HepG2 (cell line): ENCODE results near the gene TRIP4. TPM values are rescaled to one million over a fixed set of nuclear protein-coding genes. Genes with fewer than 3 reads are reported as not detected.

Source experiments
- ATM ChIP-seq: fragments of 450-650 bp; IDR thresholded peaks from 2 replicates; pipeline ENCODE4 v1.7.1; 2017; ENCODE audit warnings: mild to moderate bottlenecking, borderline replicate concordance
- GTF2F1 ChIP-seq: fragments of 150-350 bp; IDR thresholded peaks from 2 replicates; pipeline ENCODE4 v1.6.1; 2014; ENCODE audit warnings: low read length
- HES4 ChIP-seq: sonication (generic); formaldehyde crosslinking; IDR thresholded peaks from 2 replicates; pipeline ENCODE4 v1.9.0; 2021; ENCODE audit warnings: mild to moderate bottlenecking, missing genetic modification reagents, borderline replicate concordance
- NCOR1 ChIP-seq: fragments of 200-600 bp; sonication (generic); IDR thresholded peaks from 2 replicates; pipeline ENCODE4 v1.7.0; 2017; ENCODE audit warnings: antibody characterized with exemption, low read length, borderline replicate concordance
- RFXAP ChIP-seq: sonication (generic); formaldehyde crosslinking; IDR thresholded peaks from 2 replicates; pipeline ENCODE4 v1.4.0; 2020; ENCODE audit warnings: missing genetic modification reagents, borderline replicate concordance
- SATB2 ChIP-seq: sonication (generic); formaldehyde crosslinking; IDR thresholded peaks from 2 replicates; pipeline ENCODE4 v1.5.0; 2020; ENCODE audit warnings: missing genetic modification reagents
- SMYD3 ChIP-seq: sonication (generic); formaldehyde crosslinking; IDR thresholded peaks from 2 replicates; pipeline ENCODE4 v1.8.1; 2023; ENCODE audit warnings: mild to moderate bottlenecking, missing genetic modification reagents
- ZIK1 ChIP-seq: sonication (generic); formaldehyde crosslinking; IDR thresholded peaks from 2 replicates; pipeline ENCODE4 v1.5.0; 2020; ENCODE audit warnings: mild to moderate bottlenecking, low read depth, missing genetic modification reagents, borderline replicate concordance
- ZNF138 ChIP-seq: sonication (generic); formaldehyde crosslinking; IDR thresholded peaks from 2 replicates; pipeline ENCODE4 v1.5.0; 2020; ENCODE audit warnings: mild to moderate bottlenecking, low read depth, missing genetic modification reagents
- ZNF205 ChIP-seq: IDR thresholded peaks from 2 replicates; pipeline ENCODE4 v1.6.1; 2018; ENCODE audit warnings: missing biosample characterization, missing genetic modification reagents
- ZNF30 ChIP-seq: sonication (generic); formaldehyde crosslinking; IDR thresholded peaks from 2 replicates; pipeline ENCODE4 v1.5.0; 2020; ENCODE audit warnings: mild to moderate bottlenecking, missing genetic modification reagents
- ZNF44 ChIP-seq: sonication (generic); formaldehyde crosslinking; IDR thresholded peaks from 2 replicates; pipeline ENCODE4 v1.5.1; 2020; ENCODE audit warnings: mild to moderate bottlenecking, missing genetic modification reagents
- ZNF564 ChIP-seq: sonication (generic); formaldehyde crosslinking; IDR thresholded peaks from 2 replicates; pipeline ENCODE4 v1.8.1; 2023; ENCODE audit warnings: mild to moderate bottlenecking, missing genetic modification reagents
- ZNF616 ChIP-seq: sonication (generic); formaldehyde crosslinking; IDR thresholded peaks from 2 replicates; pipeline ENCODE4 v1.5.0; 2020; ENCODE audit warnings: low read depth, mild to moderate bottlenecking, missing genetic modification reagents
- ZNF652 ChIP-seq: IDR thresholded peaks from 2 replicates; pipeline ENCODE4 v1.6.1; 2016; ENCODE audit warnings: low read depth, borderline replicate concordance
- ZNF792 ChIP-seq: IDR thresholded peaks from 2 replicates; pipeline ENCODE4 v1.6.1; 2016
- polyA plus RNA-seq, 8 experiments: library from polyadenylated mRNA; depleted of rRNA in 3 of 8; stranded (reverse) in 7 of 8; unstranded in 1 of 8; fragments of >200 nt; fragmentation: Illumina TruSeq in 4 of 8; extraction: Trizol in 4 of 8; gene quantifications; 2 replicates each; pipeline versions ENCODE4 v1.2.1 to v1.2.3, GENCODE V29; 2011 to 2016; ENCODE audit warnings: low read depth in 4 of 8, missing spikeins in 1 of 8, mixed read lengths in 1 of 8; ENCODE audit not compliant: insufficient read depth in 1 of 8
- total RNA-seq, 5 experiments: library from RNA; depleted of rRNA; stranded (reverse); fragments of >200 nt; fragmentation: Illumina TruSeq; extraction: Trizol; gene quantifications; 2 replicates each; pipeline ENCODE4 v1.2.3, GENCODE V29; 2016; ENCODE audit warnings: low read depth in 1 of 5
- TF ChIP-seq, protein P1 (sequence below): sonication (generic); formaldehyde crosslinking; IDR thresholded peaks from 2 replicates; pipeline ENCODE4 v1.4.0; 2020; ENCODE audit warnings: mild to moderate bottlenecking, missing genetic modification reagents
- TF ChIP-seq, protein P2 (sequence below): sonication (generic); formaldehyde crosslinking; IDR thresholded peaks from 2 replicates; pipeline ENCODE4 v1.4.0; 2020; ENCODE audit warnings: mild to moderate bottlenecking, missing genetic modification reagents
- TF ChIP-seq, protein P3 (sequence below): sonication (generic); formaldehyde crosslinking; IDR thresholded peaks from 2 replicates; pipeline ENCODE4 v1.5.1; 2020; ENCODE audit warnings: missing genetic modification reagents, mild to moderate bottlenecking, borderline replicate concordance
- TF ChIP-seq, protein P4 (sequence below): sonication (generic); formaldehyde crosslinking; IDR thresholded peaks from 2 replicates; pipeline ENCODE4 v1.4.0; 2020; ENCODE audit warnings: low read depth, mild to moderate bottlenecking, missing genetic modification reagents
- TF ChIP-seq, protein P5 (sequence below): sonication (generic); formaldehyde crosslinking; IDR thresholded peaks from 2 replicates; pipeline ENCODE4 v1.4.0; 2020; ENCODE audit warnings: missing genetic modification reagents
- TF ChIP-seq, protein P6 (sequence below): sonication (generic); formaldehyde crosslinking; IDR thresholded peaks from 2 replicates; pipeline ENCODE4 v1.5.1; 2020; ENCODE audit warnings: missing genetic modification reagents, mild to moderate bottlenecking, borderline replicate concordance

The TRIP4 gene
- total and polyA plus RNA-seq, 2 of the 13 experiments (the other 11 are each of a cell fraction or from before 2014, with no cell fraction given), result 7.1 to 11.8 TPM

DNA sequence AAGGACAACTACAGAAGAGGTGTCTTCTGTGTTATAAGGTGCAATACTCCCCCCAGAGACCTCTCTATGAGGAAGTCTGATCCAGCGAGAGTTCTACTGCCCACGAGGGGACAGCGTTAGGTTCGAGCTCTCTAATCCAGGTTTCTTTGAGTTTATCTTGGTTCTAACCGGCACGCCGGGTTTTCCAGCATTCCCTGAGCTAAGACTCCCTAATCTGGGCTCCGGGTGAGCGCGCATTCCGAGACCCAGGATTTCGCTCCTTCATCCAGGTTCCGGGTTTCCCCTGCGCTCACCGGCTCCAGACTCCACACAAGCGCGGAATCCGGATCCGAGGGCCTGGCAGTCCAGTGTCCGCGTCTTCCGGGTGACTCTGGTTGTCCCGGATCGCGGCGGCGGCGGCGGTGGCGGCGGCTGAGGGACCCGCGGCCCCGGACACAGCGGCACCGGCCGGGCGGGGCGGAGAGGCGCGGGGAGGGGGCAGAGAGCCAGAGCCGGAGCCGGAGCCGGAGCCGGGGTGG is 72.6 kb downstream of the TRIP4 start, which contains the start of gene ZNF609 (continued):
- TF ChIP-seq, protein P1, sequence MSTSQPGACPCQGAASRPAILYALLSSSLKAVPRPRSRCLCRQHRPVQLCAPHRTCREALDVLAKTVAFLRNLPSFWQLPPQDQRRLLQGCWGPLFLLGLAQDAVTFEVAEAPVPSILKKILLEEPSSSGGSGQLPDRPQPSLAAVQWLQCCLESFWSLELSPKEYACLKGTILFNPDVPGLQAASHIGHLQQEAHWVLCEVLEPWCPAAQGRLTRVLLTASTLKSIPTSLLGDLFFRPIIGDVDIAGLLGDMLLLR (CRISPR knock-in tag), result 0 out of 2 replicates have a peak, but pooled peaks have one; percentile 22
- TF ChIP-seq ZNF205 (CRISPR knock-in tag) (0 out of 2 replicates have a peak, but pooled peaks have one; percentile 47), NCOR1 (no peak), SMYD3 (no peak), ZIK1 (CRISPR knock-in tag) (0 out of 2 replicates have a peak, but pooled peaks have one; percentile 29), ZNF564 (CRISPR knock-in tag) (no peak), ZNF792 (CRISPR knock-in tag) (peak; percentile 77; the same call in 1 of the 2 replicates), ZNF138 (CRISPR knock-in tag) (0 out of 2 replicates have a peak, but pooled peaks have one; percentile 55), GTF2F1 (no peak), ATM (no peak), ZNF44 (no peak), ZNF652 (CRISPR knock-in tag) (no peak), HES4 (CRISPR knock-in tag) (no peak), ZNF616 (CRISPR knock-in tag) (peak; percentile 65; the same call in 1 of the 2 replicates), SATB2 (no peak), ZNF30 (CRISPR knock-in tag) (no peak), RFXAP (CRISPR knock-in tag) (0 out of 2 replicates have a peak, but pooled peaks have one; percentile 61)
- TF ChIP-seq, protein P2, sequence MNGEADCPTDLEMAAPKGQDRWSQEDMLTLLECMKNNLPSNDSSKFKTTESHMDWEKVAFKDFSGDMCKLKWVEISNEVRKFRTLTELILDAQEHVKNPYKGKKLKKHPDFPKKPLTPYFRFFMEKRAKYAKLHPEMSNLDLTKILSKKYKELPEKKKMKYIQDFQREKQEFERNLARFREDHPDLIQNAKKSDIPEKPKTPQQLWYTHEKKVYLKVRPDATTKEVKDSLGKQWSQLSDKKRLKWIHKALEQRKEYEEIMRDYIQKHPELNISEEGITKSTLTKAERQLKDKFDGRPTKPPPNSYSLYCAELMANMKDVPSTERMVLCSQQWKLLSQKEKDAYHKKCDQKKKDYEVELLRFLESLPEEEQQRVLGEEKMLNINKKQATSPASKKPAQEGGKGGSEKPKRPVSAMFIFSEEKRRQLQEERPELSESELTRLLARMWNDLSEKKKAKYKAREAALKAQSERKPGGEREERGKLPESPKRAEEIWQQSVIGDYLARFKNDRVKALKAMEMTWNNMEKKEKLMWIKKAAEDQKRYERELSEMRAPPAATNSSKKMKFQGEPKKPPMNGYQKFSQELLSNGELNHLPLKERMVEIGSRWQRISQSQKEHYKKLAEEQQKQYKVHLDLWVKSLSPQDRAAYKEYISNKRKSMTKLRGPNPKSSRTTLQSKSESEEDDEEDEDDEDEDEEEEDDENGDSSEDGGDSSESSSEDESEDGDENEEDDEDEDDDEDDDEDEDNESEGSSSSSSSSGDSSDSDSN (CRISPR knock-in tag), result peak; percentile 70; the same call in 1 of the 2 replicates
- TF ChIP-seq, protein P3, sequence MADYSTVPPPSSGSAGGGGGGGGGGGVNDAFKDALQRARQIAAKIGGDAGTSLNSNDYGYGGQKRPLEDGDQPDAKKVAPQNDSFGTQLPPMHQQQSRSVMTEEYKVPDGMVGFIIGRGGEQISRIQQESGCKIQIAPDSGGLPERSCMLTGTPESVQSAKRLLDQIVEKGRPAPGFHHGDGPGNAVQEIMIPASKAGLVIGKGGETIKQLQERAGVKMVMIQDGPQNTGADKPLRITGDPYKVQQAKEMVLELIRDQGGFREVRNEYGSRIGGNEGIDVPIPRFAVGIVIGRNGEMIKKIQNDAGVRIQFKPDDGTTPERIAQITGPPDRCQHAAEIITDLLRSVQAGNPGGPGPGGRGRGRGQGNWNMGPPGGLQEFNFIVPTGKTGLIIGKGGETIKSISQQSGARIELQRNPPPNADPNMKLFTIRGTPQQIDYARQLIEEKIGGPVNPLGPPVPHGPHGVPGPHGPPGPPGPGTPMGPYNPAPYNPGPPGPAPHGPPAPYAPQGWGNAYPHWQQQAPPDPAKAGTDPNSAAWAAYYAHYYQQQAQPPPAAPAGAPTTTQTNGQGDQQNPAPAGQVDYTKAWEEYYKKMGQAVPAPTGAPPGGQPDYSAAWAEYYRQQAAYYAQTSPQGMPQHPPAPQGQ (CRISPR knock-in tag), result no peak
- TF ChIP-seq, protein P4, sequence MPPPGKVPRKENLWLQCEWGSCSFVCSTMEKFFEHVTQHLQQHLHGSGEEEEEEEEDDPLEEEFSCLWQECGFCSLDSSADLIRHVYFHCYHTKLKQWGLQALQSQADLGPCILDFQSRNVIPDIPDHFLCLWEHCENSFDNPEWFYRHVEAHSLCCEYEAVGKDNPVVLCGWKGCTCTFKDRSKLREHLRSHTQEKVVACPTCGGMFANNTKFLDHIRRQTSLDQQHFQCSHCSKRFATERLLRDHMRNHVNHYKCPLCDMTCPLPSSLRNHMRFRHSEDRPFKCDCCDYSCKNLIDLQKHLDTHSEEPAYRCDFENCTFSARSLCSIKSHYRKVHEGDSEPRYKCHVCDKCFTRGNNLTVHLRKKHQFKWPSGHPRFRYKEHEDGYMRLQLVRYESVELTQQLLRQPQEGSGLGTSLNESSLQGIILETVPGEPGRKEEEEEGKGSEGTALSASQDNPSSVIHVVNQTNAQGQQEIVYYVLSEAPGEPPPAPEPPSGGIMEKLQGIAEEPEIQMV, result no peak
- TF ChIP-seq, protein P5, sequence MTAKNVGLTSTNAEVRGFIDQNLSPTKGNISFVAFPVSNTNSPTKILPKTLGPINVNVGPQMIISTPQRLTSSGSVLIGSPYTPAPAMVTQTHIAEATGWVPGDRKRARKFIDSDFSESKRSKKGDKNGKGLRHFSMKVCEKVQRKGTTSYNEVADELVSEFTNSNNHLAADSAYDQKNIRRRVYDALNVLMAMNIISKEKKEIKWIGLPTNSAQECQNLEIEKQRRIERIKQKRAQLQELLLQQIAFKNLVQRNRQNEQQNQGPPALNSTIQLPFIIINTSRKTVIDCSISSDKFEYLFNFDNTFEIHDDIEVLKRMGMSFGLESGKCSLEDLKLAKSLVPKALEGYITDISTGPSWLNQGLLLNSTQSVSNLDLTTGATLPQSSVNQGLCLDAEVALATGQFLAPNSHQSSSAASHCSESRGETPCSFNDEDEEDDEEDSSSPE (CRISPR knock-in tag), result peak; percentile 53
- TF ChIP-seq, protein P6, sequence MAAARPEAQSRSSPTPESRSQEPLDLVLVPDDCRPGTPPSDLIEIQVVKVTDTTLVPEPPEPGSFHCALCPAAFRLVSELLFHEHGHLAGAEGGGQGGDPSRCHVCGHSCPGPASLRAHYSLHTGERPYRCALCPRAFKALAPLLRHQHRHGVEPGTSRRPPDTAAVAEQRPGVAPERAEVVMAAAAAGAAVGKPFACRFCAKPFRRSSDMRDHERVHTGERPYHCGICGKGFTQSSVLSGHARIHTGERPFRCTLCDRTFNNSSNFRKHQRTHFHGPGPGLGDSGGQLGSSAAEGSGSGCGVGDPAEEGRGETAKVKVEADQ, result no peak; the same call in 1 of the 2 replicates
